ENCODE data around the gene FBLN2. TPM values are rescaled to one million over a fixed set of nuclear protein-coding genes. Genes with fewer than 3 reads are reported as not detected.

FBLN2 gene
- polyA plus RNA-seq, 3 donors, result 0.08 TPM; not detected in 2

DNA sequence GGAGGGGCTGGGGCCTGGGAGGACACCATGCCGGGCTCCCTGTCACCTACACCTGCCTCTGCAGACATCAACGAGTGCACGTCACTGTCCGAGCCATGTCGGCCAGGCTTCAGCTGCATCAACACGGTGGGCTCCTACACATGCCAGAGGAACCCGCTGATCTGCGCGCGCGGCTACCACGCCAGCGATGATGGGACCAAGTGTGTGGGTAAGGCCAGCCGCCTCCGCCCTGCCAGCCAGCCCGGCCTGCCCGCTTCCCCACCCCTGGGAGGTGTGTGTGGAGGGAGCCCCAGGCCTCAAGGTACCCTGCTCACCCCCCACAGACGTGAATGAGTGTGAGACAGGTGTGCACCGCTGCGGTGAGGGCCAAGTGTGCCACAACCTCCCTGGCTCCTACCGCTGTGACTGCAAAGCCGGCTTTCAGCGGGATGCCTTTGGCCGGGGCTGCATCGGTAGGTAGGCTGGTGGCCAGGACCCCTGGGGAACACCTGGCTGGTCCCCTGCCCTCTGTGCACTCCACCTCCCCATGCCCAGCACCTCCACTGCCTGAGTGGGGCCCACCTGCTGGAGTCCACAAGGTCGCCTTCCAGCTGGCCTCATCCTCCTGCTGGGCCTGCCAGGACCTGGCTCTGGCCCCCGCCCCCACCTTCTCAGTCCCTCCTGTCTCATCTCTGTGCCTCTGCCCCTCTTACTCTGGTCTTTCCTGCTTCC, 80.1 kb downstream of the FBLN2 start:
- no peaks in the 10 kb centered on the region for H3K9me3 ChIP-seq (replicated peaks in 1 of 2; ENCODE audit: control insufficient read depth in 1 of 2, insufficient read depth in 1 of 2, low read length in 2 of 2)
- no peak overlapping the region for H3K27ac Mint-ChIP-seq
- TF ChIP-seq, protein P1, sequence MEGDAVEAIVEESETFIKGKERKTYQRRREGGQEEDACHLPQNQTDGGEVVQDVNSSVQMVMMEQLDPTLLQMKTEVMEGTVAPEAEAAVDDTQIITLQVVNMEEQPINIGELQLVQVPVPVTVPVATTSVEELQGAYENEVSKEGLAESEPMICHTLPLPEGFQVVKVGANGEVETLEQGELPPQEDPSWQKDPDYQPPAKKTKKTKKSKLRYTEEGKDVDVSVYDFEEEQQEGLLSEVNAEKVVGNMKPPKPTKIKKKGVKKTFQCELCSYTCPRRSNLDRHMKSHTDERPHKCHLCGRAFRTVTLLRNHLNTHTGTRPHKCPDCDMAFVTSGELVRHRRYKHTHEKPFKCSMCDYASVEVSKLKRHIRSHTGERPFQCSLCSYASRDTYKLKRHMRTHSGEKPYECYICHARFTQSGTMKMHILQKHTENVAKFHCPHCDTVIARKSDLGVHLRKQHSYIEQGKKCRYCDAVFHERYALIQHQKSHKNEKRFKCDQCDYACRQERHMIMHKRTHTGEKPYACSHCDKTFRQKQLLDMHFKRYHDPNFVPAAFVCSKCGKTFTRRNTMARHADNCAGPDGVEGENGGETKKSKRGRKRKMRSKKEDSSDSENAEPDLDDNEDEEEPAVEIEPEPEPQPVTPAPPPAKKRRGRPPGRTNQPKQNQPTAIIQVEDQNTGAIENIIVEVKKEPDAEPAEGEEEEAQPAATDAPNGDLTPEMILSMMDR (IDR thresholded peaks at IDR 0.05), result no peak
- no peak overlapping the region for H3K4me2 ChIP-seq (replicated peaks; ENCODE audit: extremely low read depth, low read length, poor library complexity, severe bottlenecking)
- no peak overlapping the region for H3K27ac ChIP-seq (ENCODE audit: low read depth in 1 of 2, low read length in 2 of 2)
- intact Hi-C loops (cut with micrococcal nuclease), result no loop called here
- H3K79me2 ChIP-seq (ENCODE audit: insufficient read depth, low read length), result no peaks in the 10 kb centered on the region
- no peaks in the 10 kb centered on the region for H3K9me3 Mint-ChIP-seq
- H3K27me3 ChIP-seq (ENCODE audit: control insufficient read depth in 2 of 2, insufficient read depth in 2 of 2, low read length in 2 of 2), result no peaks in the 10 kb centered on the region
- no peak overlapping the region for H2AFZ ChIP-seq (ENCODE audit: insufficient read depth, low read depth, low read length, poor library complexity, severe bottlenecking)
- no peak for DNase-seq
- H4K20me1 ChIP-seq (ENCODE audit: insufficient read depth, low read length), result no peaks in the 10 kb centered on the region
- H3K9ac ChIP-seq (ENCODE audit: insufficient read depth, low read length, poor library complexity, severe bottlenecking), result no peak overlapping the region
- H3K4me1 Mint-ChIP-seq, result no peaks in the 10 kb centered on the region
- H3K36me3 ChIP-seq (replicated peaks in 1 of 2; ENCODE audit: control insufficient read depth in 1 of 2, insufficient read depth in 2 of 2, low read length in 2 of 2), result no peaks in the 10 kb centered on the region
- no peaks in the 10 kb centered on the region for H3K4me1 ChIP-seq (ENCODE audit: control insufficient read depth in 1 of 2, insufficient read depth in 2 of 2, low read length in 2 of 2)
- no peak overlapping the region for H3K4me3 Mint-ChIP-seq
- 95% methylated on average over 15 of the region's 27 CpGs for WGBS (ENCODE audit: insufficient coverage)
- H3K27me3 Mint-ChIP-seq (ENCODE audit: low read depth in 3 of 3), result peaks cover 0 to 7% (median 1%) of the 10 kb centered on the region in 3 donors
- H3K36me3 Mint-ChIP-seq, result no peaks in the 10 kb centered on the region
- no peak overlapping the region for H3K4me3 ChIP-seq (replicated peaks in 1 of 3; ENCODE audit: low read depth in 2 of 3, low read length in 3 of 3)

DNA sequence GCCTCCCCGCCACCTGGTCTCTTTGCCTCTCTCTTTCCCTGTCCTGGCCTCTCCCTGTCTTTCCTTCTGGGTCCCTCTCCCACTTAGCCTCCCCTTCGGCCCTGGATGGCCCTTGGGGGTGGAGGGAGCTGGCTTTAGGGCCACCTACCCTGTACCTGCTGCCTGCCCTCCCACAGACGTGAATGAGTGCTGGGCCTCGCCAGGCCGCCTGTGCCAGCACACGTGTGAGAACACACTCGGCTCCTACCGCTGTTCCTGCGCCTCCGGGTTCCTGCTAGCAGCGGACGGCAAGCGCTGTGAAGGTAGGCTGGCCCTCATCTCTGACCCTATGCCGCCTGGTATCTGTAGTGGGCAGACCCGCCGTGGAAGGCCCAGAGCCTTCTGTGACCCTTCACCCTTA, 80.7 kb downstream of the FBLN2 start:
- no peak for DNase-seq
- no peak overlapping the region for H3K4me3 Mint-ChIP-seq
- Histone ChIP-seq H3K27ac (ENCODE audit: low read depth in 1 of 2, low read length in 2 of 2) (no peak overlapping the region), H3K4me2 (replicated peaks; ENCODE audit: extremely low read depth, low read length, poor library complexity, severe bottlenecking) (no peak overlapping the region), H3K4me1 (ENCODE audit: control insufficient read depth in 1 of 2, insufficient read depth in 2 of 2, low read length in 2 of 2) (no peaks in the 10 kb centered on the region), H3K4me3 (replicated peaks in 1 of 3; ENCODE audit: low read depth in 2 of 3, low read length in 3 of 3) (no peak overlapping the region), H2AFZ (ENCODE audit: insufficient read depth, low read depth, low read length, poor library complexity, severe bottlenecking) (no peak overlapping the region), H3K9ac (ENCODE audit: insufficient read depth, low read length, poor library complexity, severe bottlenecking) (no peak overlapping the region), H4K20me1 (ENCODE audit: insufficient read depth, low read length) (no peaks in the 10 kb centered on the region), H3K36me3 (replicated peaks in 1 of 2; ENCODE audit: control insufficient read depth in 1 of 2, insufficient read depth in 2 of 2, low read length in 2 of 2) (no peaks in the 10 kb centered on the region), H3K79me2 (ENCODE audit: insufficient read depth, low read length) (no peaks in the 10 kb centered on the region), H3K27me3 (ENCODE audit: control insufficient read depth in 2 of 2, insufficient read depth in 2 of 2, low read length in 2 of 2) (no peaks in the 10 kb centered on the region), H3K9me3 (replicated peaks in 1 of 2; ENCODE audit: control insufficient read depth in 1 of 2, insufficient read depth in 1 of 2, low read length in 2 of 2) (no peaks in the 10 kb centered on the region)
- H3K4me1 Mint-ChIP-seq, result no peaks in the 10 kb centered on the region
- intact Hi-C loops (cut with micrococcal nuclease), result no loop called here
- H3K9me3 Mint-ChIP-seq, result no peaks in the 10 kb centered on the region
- WGBS (ENCODE audit: insufficient coverage), result 95% methylated on average over 14 of the region's 16 CpGs
- H3K36me3 Mint-ChIP-seq, result no peaks in the 10 kb centered on the region
- TF ChIP-seq, protein P1 (IDR thresholded peaks at IDR 0.05), result no peak
- H3K27me3 Mint-ChIP-seq (ENCODE audit: low read depth in 3 of 3), result peaks cover 0 to 5% (median 1%) of the 10 kb centered on the region in 3 donors
- no peak overlapping the region for H3K27ac Mint-ChIP-seq

Measured in CD14-positive monocyte (primary cell).